ENCODE data around the gene CAPN3.

Gene CAPN3

DNA sequence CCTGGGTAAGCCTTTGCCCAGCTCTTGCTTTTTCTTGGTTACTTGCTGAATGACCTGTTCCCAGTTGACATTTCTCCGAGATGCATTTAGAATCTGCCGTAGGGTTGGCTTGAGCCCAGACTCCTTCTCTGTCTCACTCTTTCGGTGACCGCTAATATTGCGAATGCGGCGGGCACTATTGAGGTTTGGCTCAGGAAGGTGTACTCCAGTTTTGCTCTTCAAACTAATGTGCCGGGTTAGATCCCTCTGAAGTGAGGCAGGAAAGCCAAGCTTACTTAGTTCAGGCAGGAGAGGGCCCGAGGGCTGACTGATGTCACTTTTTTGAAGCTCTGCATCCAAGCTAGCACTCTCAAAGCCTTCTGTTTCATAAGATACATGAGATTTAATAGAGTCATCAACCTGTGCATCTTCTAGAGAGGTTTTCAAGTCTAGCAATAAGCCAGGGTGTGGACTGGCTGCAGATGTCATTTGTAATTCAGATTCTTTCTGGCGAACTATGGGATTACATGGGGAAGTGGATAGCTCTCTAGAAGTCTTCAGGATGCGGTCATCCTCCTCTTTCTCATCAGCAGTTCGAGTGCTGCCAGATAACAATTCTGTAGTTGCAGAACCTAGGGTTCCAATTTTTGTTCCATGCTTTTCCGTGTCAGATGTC, 90.6 kb downstream of the CAPN3 start:
- TF ChIP-seq, protein P1, sequence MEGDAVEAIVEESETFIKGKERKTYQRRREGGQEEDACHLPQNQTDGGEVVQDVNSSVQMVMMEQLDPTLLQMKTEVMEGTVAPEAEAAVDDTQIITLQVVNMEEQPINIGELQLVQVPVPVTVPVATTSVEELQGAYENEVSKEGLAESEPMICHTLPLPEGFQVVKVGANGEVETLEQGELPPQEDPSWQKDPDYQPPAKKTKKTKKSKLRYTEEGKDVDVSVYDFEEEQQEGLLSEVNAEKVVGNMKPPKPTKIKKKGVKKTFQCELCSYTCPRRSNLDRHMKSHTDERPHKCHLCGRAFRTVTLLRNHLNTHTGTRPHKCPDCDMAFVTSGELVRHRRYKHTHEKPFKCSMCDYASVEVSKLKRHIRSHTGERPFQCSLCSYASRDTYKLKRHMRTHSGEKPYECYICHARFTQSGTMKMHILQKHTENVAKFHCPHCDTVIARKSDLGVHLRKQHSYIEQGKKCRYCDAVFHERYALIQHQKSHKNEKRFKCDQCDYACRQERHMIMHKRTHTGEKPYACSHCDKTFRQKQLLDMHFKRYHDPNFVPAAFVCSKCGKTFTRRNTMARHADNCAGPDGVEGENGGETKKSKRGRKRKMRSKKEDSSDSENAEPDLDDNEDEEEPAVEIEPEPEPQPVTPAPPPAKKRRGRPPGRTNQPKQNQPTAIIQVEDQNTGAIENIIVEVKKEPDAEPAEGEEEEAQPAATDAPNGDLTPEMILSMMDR (IDR thresholded peaks at IDR 0.05; ENCODE audit: low read depth, low read length): no peak
- DNase-seq (ENCODE audit: low read depth, low spot score): no peak
- no peak overlapping the region for H3K4me3 ChIP-seq (ENCODE audit: low read depth, low read length)
- in situ Hi-C loops (cut with HindIII; ENCODE audit: low sequenced_read_pairs): no loop called here

DNA sequence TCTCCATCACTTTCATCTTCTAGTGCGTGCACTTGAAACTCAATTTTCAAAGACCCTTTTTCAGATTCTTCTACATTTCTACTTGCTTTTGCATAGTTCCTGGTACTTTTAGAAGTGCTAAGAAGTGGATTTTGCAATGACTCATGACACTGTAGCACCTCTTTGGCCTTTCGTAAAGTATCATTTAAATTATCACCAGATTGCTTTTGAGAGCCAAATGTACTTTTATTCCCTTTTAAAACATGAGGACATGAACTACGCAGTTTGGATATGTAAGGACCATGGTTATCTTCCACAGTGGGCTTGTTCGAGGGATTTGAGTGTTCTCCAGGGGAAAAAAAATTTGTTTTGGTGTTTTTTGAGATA, 91.1 kb downstream of the CAPN3 start:
- TF ChIP-seq, protein P1 (IDR thresholded peaks at IDR 0.05; ENCODE audit: low read depth, low read length): no peak
- in situ Hi-C loops (cut with HindIII; ENCODE audit: low sequenced_read_pairs): no loop called here
- DNase-seq (ENCODE audit: low read depth, low spot score): no peak
- no peak overlapping the region for H3K4me3 ChIP-seq (ENCODE audit: low read depth, low read length)

DNA sequence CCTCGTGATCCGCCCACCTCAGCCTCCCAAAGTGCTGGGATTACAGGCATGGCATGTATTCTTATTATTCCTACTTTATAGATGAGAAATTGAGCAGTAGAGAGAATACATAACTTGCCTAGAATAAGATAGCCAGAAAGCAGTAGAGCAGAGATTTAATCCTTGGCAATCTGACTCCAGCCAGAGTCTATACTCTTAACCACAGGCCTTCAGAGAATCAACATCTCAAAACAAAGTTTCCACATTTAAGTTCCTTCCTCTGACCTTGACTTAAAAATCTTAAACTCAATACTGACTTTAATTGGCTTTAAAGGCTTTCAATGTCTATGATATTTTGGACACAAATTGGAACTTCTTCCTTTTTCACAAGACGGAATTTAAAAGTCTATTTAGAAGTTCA, 94.5 kb downstream of the CAPN3 start:
- in situ Hi-C loops (cut with HindIII; ENCODE audit: low sequenced_read_pairs): no loop called here
- no peak for DNase-seq (ENCODE audit: low read depth, low spot score)
- TF ChIP-seq, protein P1 (IDR thresholded peaks at IDR 0.05; ENCODE audit: low read depth, low read length): no peak
- H3K4me3 ChIP-seq (ENCODE audit: low read depth, low read length): no peak overlapping the region

DNA sequence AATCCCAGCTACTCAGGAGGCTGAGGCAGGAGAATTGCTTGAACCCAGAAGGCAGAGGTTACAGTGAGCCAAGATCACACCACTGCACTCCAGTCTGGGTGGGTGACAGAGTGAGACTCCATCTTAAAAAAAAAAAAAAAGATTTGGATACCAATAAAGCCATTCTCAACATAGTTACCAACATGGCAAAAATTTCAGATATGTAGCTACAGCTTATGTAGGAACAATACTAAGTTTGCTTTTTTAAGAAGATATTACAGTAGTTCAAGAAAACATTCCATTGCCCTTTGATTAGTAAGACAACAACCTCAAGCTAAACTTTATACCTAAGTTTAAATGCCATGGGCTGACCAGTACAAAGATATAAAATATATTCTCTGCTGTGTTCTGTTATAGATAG, 97.2 kb downstream of the CAPN3 start:
- in situ Hi-C loops (cut with HindIII; ENCODE audit: low sequenced_read_pairs): no loop called here
- H3K4me3 ChIP-seq (ENCODE audit: low read depth, low read length): peak overlapping the region; percentile 8
- TF ChIP-seq, protein P1 (IDR thresholded peaks at IDR 0.05; ENCODE audit: low read depth, low read length): no peak
- DNase-seq (ENCODE audit: low read depth, low spot score): no peak

DNA sequence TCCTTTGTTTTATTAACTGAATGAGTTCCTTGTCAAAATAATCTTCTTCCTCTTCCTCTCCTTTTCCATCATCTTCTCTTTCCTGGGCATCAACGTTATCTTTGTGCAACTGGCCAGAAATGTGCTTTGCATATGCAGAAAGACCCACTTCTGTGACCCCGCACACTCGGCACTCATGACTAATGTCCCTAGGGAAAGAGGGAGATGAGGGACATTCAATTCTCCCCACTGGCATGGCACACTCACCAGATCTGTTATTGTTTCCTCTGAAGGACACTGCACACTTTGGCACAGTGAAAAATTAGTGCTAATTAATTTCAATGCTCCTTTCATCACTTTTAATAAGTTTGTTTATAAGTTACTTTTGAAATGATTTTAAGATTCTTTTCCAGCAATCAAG, 97.7 kb downstream of the CAPN3 start:
- in situ Hi-C loops (cut with HindIII; ENCODE audit: low sequenced_read_pairs): no loop called here
- peak overlapping the region; percentile 8 for H3K4me3 ChIP-seq (ENCODE audit: low read depth, low read length)
- TF ChIP-seq, protein P1 (IDR thresholded peaks at IDR 0.05; ENCODE audit: low read depth, low read length): no peak
- no peak for DNase-seq (ENCODE audit: low read depth, low spot score)

DNA sequence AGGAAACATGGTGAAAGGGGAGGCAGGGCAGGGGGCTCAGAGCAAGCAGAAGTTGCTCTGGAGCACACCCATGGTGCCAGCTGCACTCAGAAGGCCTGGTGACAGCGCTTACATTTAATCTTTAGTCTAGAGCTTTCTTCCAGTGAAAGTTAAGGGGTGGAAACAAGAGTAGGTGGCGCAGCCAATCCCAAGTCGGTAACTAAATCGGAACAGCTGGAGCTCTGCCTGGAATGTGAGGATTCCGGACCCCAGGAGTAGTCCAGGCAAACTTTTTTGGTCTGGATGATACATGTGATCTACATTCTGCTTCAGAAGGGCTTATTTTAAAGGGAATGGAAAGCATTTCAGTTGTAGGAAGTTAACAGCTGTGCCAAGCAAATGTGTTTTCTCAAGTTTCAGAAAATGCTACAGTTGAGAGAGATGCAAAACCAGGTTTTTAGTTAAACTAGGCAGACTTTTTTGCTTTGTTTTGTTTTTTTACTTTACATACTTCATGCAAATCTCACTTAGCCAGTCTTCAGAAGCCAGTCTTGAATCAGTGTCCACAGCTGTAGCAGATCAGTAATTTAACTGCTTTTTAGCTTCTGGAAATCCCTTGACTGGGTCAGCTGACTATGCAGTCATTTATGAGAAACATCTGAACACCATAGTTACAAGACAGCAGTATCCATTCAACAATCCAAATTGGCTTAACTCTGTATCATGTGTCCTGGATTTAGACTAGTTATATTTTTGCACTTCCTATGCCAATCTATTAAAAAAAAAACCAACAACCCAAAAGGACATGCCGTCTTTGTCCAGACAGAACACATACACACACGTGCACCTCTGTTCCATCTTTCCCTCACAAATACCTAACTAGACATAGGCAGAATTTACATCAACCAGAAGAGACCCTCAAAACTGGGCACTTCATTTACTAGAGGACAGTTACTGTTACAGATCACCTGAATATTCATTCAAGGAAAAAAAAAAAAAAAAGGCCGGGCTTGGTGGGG, 98.4 kb downstream of the CAPN3 start:
- in situ Hi-C loops (cut with HindIII; ENCODE audit: low sequenced_read_pairs): no loop called here
- DNase-seq (ENCODE audit: low read depth, low spot score): peak; percentile 95
- H3K4me3 ChIP-seq (ENCODE audit: low read depth, low read length): peak overlapping the region; percentile 8
- TF ChIP-seq, protein P1 (IDR thresholded peaks at IDR 0.05; ENCODE audit: low read depth, low read length): no peak
